A549 (cell line): ENCODE data around the gene PGBD4. TPM values are rescaled to one million over a fixed set of nuclear protein-coding genes. Genes with fewer than 3 reads are reported as not detected.

ENCODE experiments used
- ATAC-seq, 2 experiments: fragments of 200-7000 bp in 1 of 2; fragments of >200 bp in 1 of 2; cut with Nextera tagmentation in 1 of 2; cut with Tn5 transposase in 1 of 2; 3 replicates each; pipeline versions ENCODE4 v1.8.0 to v1.9.1; 2018 to 2020; ENCODE audit warnings: mild to moderate bottlenecking in 1 of 2, moderate library complexity in 1 of 2
- CTCF ChIA-PET: fragments of 300-600 bp; sonication (Branson Sonifier 250); formaldehyde crosslinking; extraction: SDS; loops from one replicate; lab custom pipeline; 2021; ENCODE audit warnings: antibody characterized with exemption, inconsistent platforms; lab: Yijun Ruan, JAX
- POLR2A ChIA-PET: fragments of 350-600 bp; formaldehyde crosslinking; extraction: SDS; loops from one replicate; lab custom pipeline; 2021; ENCODE audit warnings: antibody characterized with exemption, inconsistent platforms; lab: Yijun Ruan, JAX
- DNase-seq, 2 experiments: peaks; one replicate each; pipeline versions ENCODE4 v3.0.0 to v3.0.0-alpha.2; 2011 to 2016; ENCODE audit warnings: low read depth in 1 of 2, low spot score in 1 of 2
- FAIRE-seq: peaks from 2 replicates; lab custom pipeline; 2011; peaks lifted over from hg19 to GRCh38; lab: Jason Lieb, UNC
- H3K27ac ChIP-seq, 2 experiments: fragments of >200 bp; sonication (Bioruptor Twin); formaldehyde crosslinking; 3 replicates each; pipeline ENCODE4 v1.5.1; 2016 to 2017
- H3K4me1 ChIP-seq: fragments of >200 bp; sonication (Bioruptor Twin); formaldehyde crosslinking; 3 replicates; pipeline ENCODE4 v1.6.1; 2016
- H3K4me2 ChIP-seq: fragments of >200 bp; sonication (Bioruptor Twin); formaldehyde crosslinking; 3 replicates; pipeline ENCODE4 v1.6.1; 2016
- H3K4me3 ChIP-seq: fragments of >200 bp; sonication (Bioruptor Twin); formaldehyde crosslinking; 3 replicates; pipeline ENCODE4 v1.5.1; 2016
- H3K9me3 ChIP-seq: fragments of >200 bp; sonication (Bioruptor Twin); formaldehyde crosslinking; 3 replicates; pipeline ENCODE4 v1.6.1; 2016
- CHD2 ChIP-seq: fragments of 150-350 bp; IDR thresholded peaks from 2 replicates; pipeline ENCODE4 v1.6.1; 2014; ENCODE audit warnings: low read length; ENCODE audit not compliant: partially characterized antibody
- CTCF ChIP-seq: fragments of >200 bp; sonication (Bioruptor Twin); formaldehyde crosslinking; IDR thresholded peaks from 3 replicates; pipeline ENCODE4 v1.5.1; 2016
- EHF ChIP-seq: fragments of 250-450 bp; sonication (Bioruptor Pico); IDR thresholded peaks from 2 replicates; pipeline ENCODE4 v1.5.0; 2020; ENCODE audit warnings: mild to moderate bottlenecking
- EHMT2 ChIP-seq: fragments of 200-600 bp; sonication (generic); IDR thresholded peaks from 2 replicates; pipeline ENCODE4 v1.6.1; 2016; ENCODE audit warnings: antibody characterized with exemption, low read depth, mild to moderate bottlenecking, moderate library complexity
- ELK1 ChIP-seq: fragments of 150-350 bp; IDR thresholded peaks from 2 replicates; pipeline ENCODE4 v1.6.1; 2014; ENCODE audit warnings: low read depth, mild to moderate bottlenecking, low read length
- EP300 ChIP-seq, 2 experiments: fragments of >200 bp; sonication (Bioruptor Twin); formaldehyde crosslinking; IDR thresholded peaks; 2 replicates in 1 of 2; 3 replicates in 1 of 2; pipeline ENCODE4 v1.6.1; 2016 to 2017
- HMGXB4 ChIP-seq: fragments of 250-450 bp; sonication (Bioruptor Pico); IDR thresholded peaks from 2 replicates; pipeline ENCODE4 v1.5.0; 2021; ENCODE audit warnings: mild to moderate bottlenecking, moderate library complexity, borderline replicate concordance
- MAFK ChIP-seq: fragments of 450-650 bp; IDR thresholded peaks from 2 replicates; pipeline ENCODE4 v1.6.1; 2014; ENCODE audit not compliant: partially characterized antibody
- MYC ChIP-seq: IDR thresholded peaks from 2 replicates; pipeline ENCODE4 v1.6.1; 2012; ENCODE audit warnings: mild to moderate bottlenecking, inconsistent platforms, low read length, improper control_type of control experiment, borderline replicate concordance
- RARB ChIP-seq: fragments of 250-450 bp; sonication (Bioruptor Pico); IDR thresholded peaks from 2 replicates; pipeline ENCODE4 v1.8.0; 2021; ENCODE audit warnings: mild to moderate bottlenecking, moderate library complexity
- REST ChIP-seq: fragments of 200-600 bp; sonication (generic); IDR thresholded peaks from 2 replicates; pipeline ENCODE4 v1.6.1; 2016; ENCODE audit warnings: antibody characterized with exemption, mild to moderate bottlenecking, moderate library complexity
- SMC3 ChIP-seq: fragments of >200 bp; sonication (Bioruptor Twin); formaldehyde crosslinking; IDR thresholded peaks from 3 replicates; pipeline ENCODE4 v1.6.1; 2018; ENCODE audit warnings: inconsistent platforms
- TFCP2L1 ChIP-seq: fragments of 250-450 bp; sonication (Bioruptor Pico); IDR thresholded peaks from 2 replicates; pipeline ENCODE4 v1.5.0; 2021; ENCODE audit warnings: mild to moderate bottlenecking
- ZSCAN20 ChIP-seq: fragments of 250-450 bp; sonication (Bioruptor Pico); IDR thresholded peaks from 2 replicates; pipeline ENCODE4 v1.8.0; 2022; ENCODE audit warnings: mild to moderate bottlenecking, moderate library complexity
- WGBS: methylation state at CpG from one replicate; pipeline ENCODE4 v1.1.6; 2017; ENCODE audit errors: missing lambda C conversion rate; 5-methylcytosine and 5-hydroxymethylcytosine counted together
- polyA plus RNA-seq, 4 experiments: library from polyadenylated mRNA; depleted of rRNA in 3 of 4; stranded (reverse); fragments of >200 nt; fragmentation: RNase III in 1 of 4; extraction: RNeasy Plus Mini Kit Qiagen cat#74134 plus additional on column Dnase treatment in 1 of 4; gene quantifications; 2 replicates in 3 of 4; 3 replicates in 1 of 4; pipeline ENCODE4 v1.2.3, GENCODE V29; 2011 to 2017

Gene PGBD4
- polyA plus RNA-seq, 2 of the 4 experiments (the other 2 are of a cell fraction), result 4.0 to 4.7 TPM

- no peak for FAIRE-seq
- POLR2A ChIA-PET, result no interaction called here
- Histone ChIP-seq H3K27ac (no peak overlapping the region), H3K4me2 (no peak overlapping the region), H3K4me1 (0 out of 3 replicates have a peak, but pooled peaks cover 4% of the 10 kb centered on the region), H3K9me3 (no peaks in the 10 kb centered on the region), H3K4me3 (no peak overlapping the region)
- CTCF ChIA-PET, result interaction anchor here (0.9 to 11.1 kb wide), 5 partner anchors 19 to 308 kb away, joined by 3 to 112 read pairs (median 6); partner anchors contain the start of genes KATNBL1 and LPCAT4
- no peak for DNase-seq
- ATAC-seq, result no peak
- TF ChIP-seq MAFK (peak; percentile 6), REST (no peak)
- WGBS, result 10% methylated on average over 2 of the region's 2 CpGs
These were observed 42.4 kb upstream of the PGBD4 start for GRCh38 chr15:34059476-34059875.

GRCh38 chr15:34059946-34060345 is 41.9 kb upstream of the PGBD4 start:
- POLR2A ChIA-PET, result no interaction called here
- ATAC-seq (no peak), DNase-seq (no peak), FAIRE-seq (no peak)
- TF ChIP-seq EHMT2, result no peak
- no peak for TF ChIP-seq MAFK
- no peak for TF ChIP-seq ZSCAN20 (CRISPR knock-in tag)
- no peak for TF ChIP-seq SMC3
- TF ChIP-seq ELK1, result no peak
- Histone ChIP-seq H3K4me3 (no peak overlapping the region), H3K9me3 (no peaks in the 10 kb centered on the region), H3K4me1 (0 out of 3 replicates have a peak, but pooled peaks cover 4% of the 10 kb centered on the region), H3K27ac (no peak overlapping the region), H3K4me2 (no peak overlapping the region)
- WGBS, result 14% methylated on average over 3 of the region's 3 CpGs
- CTCF ChIA-PET, result interaction anchor here (0.9 to 11.1 kb wide), 8 partner anchors 8 to 308 kb away, joined by 3 to 112 read pairs (median 10); partner anchors contain the start of genes KATNBL1 and LPCAT4

GRCh38 chr15:34064438-34064837 is 37.4 kb upstream of the PGBD4 start:
- no peak overlapping the region for H3K27ac ChIP-seq
- ATAC-seq (no peak), DNase-seq (no peak), FAIRE-seq (no peak)
- ChIA-PET POLR2A (no interaction called here), CTCF (interaction anchor here (1.5 to 11.1 kb wide), 5 partner anchors 8 to 145 kb away, joined by 4 to 112 read pairs (median 28); partner anchors contain the start of gene KATNBL1)
- no peaks in the 10 kb centered on the region for H3K4me1 ChIP-seq
- 0% methylated on average over 1 of the region's 1 CpG for WGBS
- no peak overlapping the region for H3K4me2 ChIP-seq
- H3K4me3 ChIP-seq, result no peak overlapping the region
- TF ChIP-seq TFCP2L1 (CRISPR knock-in tag), result no peak
- no peak for TF ChIP-seq MYC
- no peak for TF ChIP-seq CHD2
- no peak for TF ChIP-seq EP300 (IDR thresholded peaks at IDR 0.05)
- no peak for TF ChIP-seq EHF (CRISPR knock-in tag)
- no peak for TF ChIP-seq MAFK
- no peak for TF ChIP-seq RARB (CRISPR knock-in tag)
- no peak for TF ChIP-seq HMGXB4 (CRISPR knock-in tag)
- no peak for TF ChIP-seq CTCF
- H3K9me3 ChIP-seq, result no peaks in the 10 kb centered on the region
